Esophagus squamous epithelium (tissue), 4 donors: Measurements from ENCODE around the gene SMIM38.

ENCODE experiments used
- CTCF ChIP-seq, 6 experiments: fragments of 450-650 bp in 4 of 6; fragments of 200-600 bp in 2 of 6; sonication (generic) in 2 of 6; IDR thresholded peaks; one replicate each; pipeline ENCODE4 v1.5.1; 2016 to 2019; ENCODE audit warnings: antibody characterized with exemption in 6 of 6, mild to moderate bottlenecking in 4 of 6, moderate library complexity in 4 of 6
- POLR2A ChIP-seq, 4 donors: fragments of 450-650 bp; IDR thresholded peaks; one replicate each; pipeline ENCODE4 v1.6.1; 2017; ENCODE audit warnings: antibody characterized with exemption in 4 of 4, mild to moderate bottlenecking in 4 of 4, moderate library complexity in 3 of 4

DNA sequence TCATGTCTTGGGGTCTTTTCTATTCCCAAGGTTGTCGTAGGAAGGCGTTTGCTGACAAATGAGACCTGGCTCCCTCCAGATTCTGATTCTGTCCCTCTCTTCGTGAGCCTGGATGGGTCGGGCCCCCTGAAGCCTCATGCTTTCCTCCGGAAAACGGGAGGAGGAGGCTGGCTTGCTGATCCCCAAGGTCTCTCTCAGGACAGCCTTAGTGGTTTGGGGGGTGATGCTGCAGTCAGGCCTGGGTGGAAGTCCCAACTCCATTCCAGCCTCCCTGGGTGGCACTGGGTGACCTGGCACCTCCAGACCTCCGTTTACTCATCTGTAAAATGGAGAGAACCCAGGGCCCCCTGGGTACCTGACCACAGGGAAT, 23.4 kb upstream of the SMIM38 start:
- TF ChIP-seq CTCF (IDR thresholded peaks at IDR 0.05): no peak
- TF ChIP-seq POLR2A (IDR thresholded peaks at IDR 0.05): no peak
